ENCODE results near the gene RNF11.
A peak's percentile ranks its signal among the peaks of the same experiment; 100 is the strongest.
"Not testable (repeated sequence)": the region's sequence is repeated elsewhere in the genome, so short reads cannot be mapped to it uniquely, and the experiment has no call there.

Gene RNF11

GRCh38 chr1:51235673-51236530, at the start of gene RNF11:
Gene RNF11, plus strand, starts transcription at chr1:51236273. Its CDS starts 484 bp downstream, at chr1:51236757.
- peak; percentile 95 for DNase-seq

GRCh38 chr1:51188230-51188629, 47.8 kb upstream of the RNF11 start:
- DNase-seq: no peak

- DNase-seq: no peak
Measured at GRCh38 chr1:51189421-51190073, 46.5 kb upstream of the RNF11 start.

GRCh38 chr1:51190961-51191360, 45.1 kb upstream of the RNF11 start:
- DNase-seq: no peak

- DNase-seq: peak; percentile 61
Measured at GRCh38 chr1:51192213-51192843, 43.7 kb upstream of the RNF11 start.

- DNase-seq: no peak
Measured at GRCh38 chr1:51193564-51193963, 42.5 kb upstream of the RNF11 start.

GRCh38 chr1:51203121-51203873, 32.8 kb upstream of the RNF11 start:
- no peak for DNase-seq

- no peak for DNase-seq
Measured at GRCh38 chr1:51203874-51204245, 32.2 kb upstream of the RNF11 start.

GRCh38 chr1:51210055-51210454, 26.0 kb upstream of the RNF11 start:
- DNase-seq: no peak

- no peak for DNase-seq
Measured at GRCh38 chr1:51210676-51211075, 25.4 kb upstream of the RNF11 start.

- no peak for DNase-seq
Measured at GRCh38 chr1:51214615-51215131, 21.4 kb upstream of the RNF11 start.

GRCh38 chr1:51215169-51215568, 20.9 kb upstream of the RNF11 start:
- DNase-seq: no peak

- DNase-seq: no peak
Measured at GRCh38 chr1:51216631-51217030, 19.4 kb upstream of the RNF11 start.

GRCh38 chr1:51217101-51217500, 19.0 kb upstream of the RNF11 start:
- no peak for DNase-seq

- DNase-seq: no peak
Measured at GRCh38 chr1:51218570-51218969, 17.5 kb upstream of the RNF11 start.

GRCh38 chr1:51219022-51219421, 17.1 kb upstream of the RNF11 start:
- no peak for DNase-seq

- not testable (repeated sequence) for DNase-seq
Measured at GRCh38 chr1:51221529-51221928, 14.5 kb upstream of the RNF11 start.

GRCh38 chr1:51222136-51222787, 13.8 kb upstream of the RNF11 start:
- DNase-seq: no peak

- DNase-seq: no peak
Measured at GRCh38 chr1:51222809-51223208, 13.3 kb upstream of the RNF11 start.

GRCh38 chr1:51224255-51224654, 11.8 kb upstream of the RNF11 start:
- no peak for DNase-seq

- not testable (repeated sequence) for DNase-seq
Measured at GRCh38 chr1:51227231-51227960, 8.7 kb upstream of the RNF11 start.

- not testable (repeated sequence) for DNase-seq
Measured at GRCh38 chr1:51228471-51228870, 7.6 kb upstream of the RNF11 start.

All from right forelimb (tissue), 1 donor.